Putamen (tissue), 1 donor: Measurements from ENCODE around the gene UBAC1.
"Not testable (repeated sequence)": the region's sequence is repeated elsewhere in the genome, so short reads cannot be mapped to it uniquely, and the experiment has no call there.

Source experiments
- DNase-seq: peaks from one replicate; pipeline ENCODE4 v3.0.0-alpha.2; 2016; ENCODE audit warnings: low spot score

Gene UBAC1

GRCh38 chr9:135978642-135979546, 17.7 kb upstream of the UBAC1 start:
- DNase-seq = no peak

- no peak for DNase-seq
These were observed 15.8 kb upstream of the UBAC1 start for GRCh38 chr9:135976944-135977343.

- DNase-seq = no peak
These were observed 15.4 kb upstream of the UBAC1 start for GRCh38 chr9:135976531-135976930.

GRCh38 chr9:135975834-135976233, 14.7 kb upstream of the UBAC1 start:
- no peak for DNase-seq

- DNase-seq = no peak
These were observed 13.0 kb upstream of the UBAC1 start for GRCh38 chr9:135974220-135974573.

- DNase-seq = no peak
These were observed 12.4 kb upstream of the UBAC1 start for GRCh38 chr9:135973277-135974219.

GRCh38 chr9:135971892-135972291, 10.7 kb upstream of the UBAC1 start:
- DNase-seq = no peak

- no peak for DNase-seq
These were observed 10.1 kb upstream of the UBAC1 start for GRCh38 chr9:135971111-135971766.

GRCh38 chr9:135970128-135970815, 9.1 kb upstream of the UBAC1 start:
- no peak for DNase-seq

GRCh38 chr9:135969064-135969683, 8.0 kb upstream of the UBAC1 start:
- no peak for DNase-seq

GRCh38 chr9:135968601-135969000, 7.4 kb upstream of the UBAC1 start:
- no peak for DNase-seq

- DNase-seq = no peak
These were observed 6.9 kb upstream of the UBAC1 start for GRCh38 chr9:135968083-135968476.

- DNase-seq = not testable (repeated sequence)
These were observed 5.7 kb upstream of the UBAC1 start for GRCh38 chr9:135966916-135967260.

- no peak for DNase-seq
These were observed 4.1 kb upstream of the UBAC1 start for GRCh38 chr9:135965124-135965756.

- no peak for DNase-seq
These were observed 2.8 kb upstream of the UBAC1 start for GRCh38 chr9:135963938-135964337.

- no peak for DNase-seq
These were observed 2.2 kb upstream of the UBAC1 start for GRCh38 chr9:135963338-135963737.

GRCh38 chr9:135962696-135963307, 1.6 kb upstream of the UBAC1 start:
- DNase-seq = no peak

GRCh38 chr9:135961811-135962695, 880 bp upstream of the UBAC1 start:
- no peak for DNase-seq
